ENCODE measurements around the gene C11orf54.
A peak's percentile ranks its signal among the peaks of the same experiment; 100 is the strongest.
"Not testable (repeated sequence)": the region's sequence is repeated elsewhere in the genome, so short reads cannot be mapped to it uniquely, and the experiment has no call there.

The C11orf54 gene

DNA sequence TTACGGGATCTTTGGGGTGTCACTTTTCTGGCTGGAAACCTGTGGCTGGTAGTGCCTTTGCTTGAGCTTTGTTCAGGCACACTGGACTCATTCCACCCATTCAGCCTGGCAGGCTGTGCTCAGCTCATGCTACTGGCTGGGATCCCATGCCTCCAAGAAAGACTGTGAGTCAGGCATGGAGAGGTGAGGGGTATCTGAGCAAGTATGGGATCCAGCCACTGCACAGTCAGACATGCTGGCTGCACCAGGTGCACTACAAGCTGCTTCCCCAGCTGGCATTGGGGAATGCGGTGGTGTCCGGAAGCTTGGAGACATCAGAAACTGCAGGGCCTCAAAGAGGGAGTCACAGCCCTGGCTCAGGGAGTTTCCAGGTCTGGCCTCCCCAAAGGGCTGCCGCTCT is 30.7 kb downstream of the C11orf54 start:
- no peak for DNase-seq

GRCh38 chr11:93773045-93773477 is 31.6 kb downstream of the C11orf54 start:
- DNase-seq: no peak

GRCh38 chr11:93773601-93774200 is 32.2 kb downstream of the C11orf54 start:
- DNase-seq: no peak

DNA sequence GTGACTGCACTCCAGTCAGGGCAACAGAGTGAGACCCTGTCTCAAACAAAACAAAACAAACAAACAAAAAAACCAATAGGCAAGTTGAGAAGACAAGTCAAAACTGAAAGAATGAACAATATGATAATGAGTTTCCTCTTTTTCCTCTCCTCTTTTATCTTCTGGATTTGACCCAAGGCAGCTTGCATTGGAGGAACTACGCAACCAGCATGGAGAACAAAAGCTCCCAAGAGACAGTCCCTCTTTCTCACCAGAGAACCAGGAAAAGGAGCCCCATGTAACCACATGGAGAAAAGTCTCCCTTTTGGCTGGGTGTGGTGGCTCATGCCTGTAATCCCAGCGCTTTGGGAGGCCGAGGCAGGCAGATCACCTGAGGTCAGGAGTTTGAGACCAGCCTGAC is 33.1 kb downstream of the C11orf54 start:
- DNase-seq: not testable (repeated sequence)

DNA sequence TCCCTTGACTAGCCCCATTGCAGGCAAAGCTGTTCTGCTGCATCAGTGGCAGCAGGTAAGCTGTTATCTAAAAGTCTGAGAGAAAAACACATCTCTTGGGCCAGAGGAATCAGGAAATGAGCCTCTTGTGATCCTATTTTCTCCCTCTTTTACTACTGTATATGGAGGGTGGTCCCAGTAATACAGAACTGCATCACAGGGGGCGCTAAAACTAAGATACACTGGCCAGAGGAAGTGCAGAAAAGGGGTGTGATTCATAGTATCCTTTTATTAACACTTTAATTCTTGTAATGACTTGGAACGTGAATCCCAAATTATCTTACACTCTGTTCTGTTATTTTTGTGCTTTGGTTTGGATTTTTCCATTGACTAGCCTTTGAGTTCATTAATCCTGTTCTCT is 33.8 kb downstream of the C11orf54 start:
- peak; percentile 39 for DNase-seq

- DNase-seq: no peak
These were observed 41.9 kb downstream of the C11orf54 start for GRCh38 chr11:93783362-93783761.

GRCh38 chr11:93783765-93784144 is 42.3 kb downstream of the C11orf54 start:
- DNase-seq: no peak

DNA sequence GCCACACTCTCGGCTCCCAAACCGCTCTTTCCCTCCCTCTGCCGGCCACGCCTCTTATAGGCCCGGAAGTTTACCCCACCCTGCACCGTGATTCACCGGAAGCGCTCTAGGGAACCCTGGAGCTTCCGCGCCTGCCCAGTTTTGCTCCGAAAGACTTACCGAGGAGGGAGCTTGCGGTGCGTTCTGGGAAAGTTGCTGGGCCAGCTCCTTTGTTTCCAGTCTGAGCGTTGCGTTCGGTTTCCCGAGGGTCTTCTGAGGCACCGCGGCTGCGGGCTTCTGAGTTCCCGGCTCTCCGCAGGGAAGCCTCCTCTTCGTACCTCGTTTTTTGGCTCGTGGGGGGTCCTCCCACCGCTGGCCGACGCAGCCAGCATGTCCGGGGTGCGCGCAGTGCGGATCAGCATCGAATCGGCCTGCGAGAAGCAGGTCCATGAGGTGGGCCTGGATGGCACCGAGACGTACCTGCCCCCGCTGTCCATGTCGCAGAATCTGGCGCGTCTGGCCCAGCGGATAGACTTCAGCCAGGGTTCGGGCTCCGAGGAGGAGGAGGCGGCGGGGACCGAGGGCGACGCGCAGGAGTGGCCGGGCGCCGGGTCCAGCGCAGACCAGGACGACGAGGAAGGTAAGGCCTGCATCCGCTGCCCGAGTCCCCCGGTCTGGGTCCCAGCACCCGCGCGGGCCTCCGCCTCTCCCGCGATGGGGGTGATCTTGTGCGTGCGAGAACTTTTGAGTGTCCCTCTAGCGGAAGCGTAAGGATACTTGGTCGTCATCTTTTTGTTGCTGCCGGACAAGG is 42.9 kb downstream of the C11orf54 start, which contains the start of gene MED17:
Gene MED17 (plus strand): TSS at position 138 of the 790 bp plus-strand sequence. CDS start 232 bp downstream, at position 370.
- DNase-seq: peak; percentile 92

GRCh38 chr11:93784935-93785360 is 43.5 kb downstream of the C11orf54 start:
- DNase-seq: peak; percentile 46

- no peak for DNase-seq
These were observed 50.0 kb downstream of the C11orf54 start for GRCh38 chr11:93791493-93791892.

DNA sequence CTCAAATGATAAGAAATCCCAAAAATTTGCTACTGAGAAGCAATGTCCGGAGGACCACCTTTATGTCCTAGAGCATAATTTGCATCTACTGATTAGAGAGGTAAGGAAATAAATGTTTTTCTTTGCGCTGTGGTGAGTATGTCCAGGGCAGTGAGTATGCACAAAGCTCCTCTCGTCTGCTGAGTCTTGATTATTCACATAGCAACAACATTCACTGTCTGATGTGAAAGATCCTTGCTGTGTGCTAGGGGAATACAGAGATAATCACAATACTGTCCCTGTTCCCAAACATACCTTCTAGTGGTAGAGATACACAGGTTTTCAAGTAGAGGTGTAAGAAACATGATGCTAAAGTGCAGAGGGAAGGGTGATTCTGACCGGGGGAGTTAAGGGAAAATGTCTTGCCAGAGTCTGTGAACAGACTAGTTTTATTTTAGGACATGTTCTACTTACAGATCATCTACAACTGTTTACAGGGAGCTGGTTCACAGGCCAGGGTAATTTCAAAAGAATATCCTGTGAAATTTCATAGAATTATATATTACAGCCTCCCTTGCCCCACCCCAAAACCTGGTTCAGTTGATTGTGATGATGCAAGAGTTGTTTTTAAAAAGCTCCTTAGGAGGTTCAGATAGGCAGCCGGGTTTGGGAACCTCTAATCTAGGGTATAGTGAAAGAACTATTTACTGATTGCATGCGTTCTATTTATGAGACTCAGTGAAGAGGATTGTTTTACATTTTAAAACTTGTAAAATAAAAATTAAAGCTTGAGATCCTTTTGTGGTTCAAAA is 55.2 kb downstream of the C11orf54 start:
- DNase-seq: no peak

- DNase-seq: no peak
These were observed 59.9 kb downstream of the C11orf54 start for GRCh38 chr11:93801366-93801765.

GRCh38 chr11:93804879-93805278 is 63.4 kb downstream of the C11orf54 start:
- no peak for DNase-seq

DNA sequence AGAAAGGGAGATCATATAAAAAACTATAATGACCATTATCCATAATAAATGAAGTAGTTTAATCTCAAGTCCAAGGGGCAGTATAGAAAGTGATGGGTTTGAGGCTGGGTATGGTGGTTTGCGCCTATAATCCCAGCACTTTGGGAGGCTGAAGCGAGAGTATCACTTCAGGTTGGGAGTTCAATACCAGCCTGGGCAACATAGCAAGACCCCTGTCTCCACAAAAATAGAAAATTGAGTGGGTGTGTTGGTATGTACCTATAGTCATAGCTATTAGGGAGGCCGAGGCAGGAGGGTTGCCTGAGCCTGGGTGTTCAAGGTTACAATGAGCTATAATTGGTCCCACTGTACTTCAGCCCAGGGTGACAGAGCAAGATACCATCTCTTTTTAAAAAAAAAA is 66.5 kb downstream of the C11orf54 start:
- DNase-seq: no peak

DNA sequence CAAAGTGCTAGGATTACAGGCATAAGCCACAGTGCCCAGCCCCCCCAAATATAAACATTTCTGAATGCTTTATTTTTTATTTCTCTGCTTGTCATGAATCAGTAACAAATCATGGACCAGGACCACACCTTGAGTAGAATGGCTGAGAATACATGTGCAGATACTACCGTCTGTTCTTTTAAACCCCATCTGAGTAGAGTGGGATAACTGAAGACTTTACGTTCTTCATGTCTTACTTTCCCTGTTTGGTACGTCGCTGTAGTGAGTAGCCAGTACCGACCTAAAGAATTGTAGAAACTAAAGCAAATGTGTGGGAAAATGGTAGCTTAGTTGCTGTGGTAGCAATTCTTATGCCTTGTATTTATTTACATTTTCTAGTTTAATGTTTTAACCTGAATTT is 72.5 kb downstream of the C11orf54 start:
- no peak for DNase-seq

Data from stimulated activated CD8-positive, alpha-beta memory T cell treated with anti-CD3 and anti-CD28 coated beads, Interleukin-4, amount 100 ng/mL, for 48 hours (primary cell).